Measurements from ENCODE around the gene PHF2.

The PHF2 gene

GRCh38 chr9:93576258-93577077 lies at the start of gene PHF2:
TSS of gene PHF2 (plus strand) at chr9:93576584. CDS start at chr9:93576774, 190 bp downstream.
- DNase-seq = peak; percentile 11 to 23

- DNase-seq = no peak
Observed at GRCh38 chr9:93531374-93531773, 45.0 kb upstream of the PHF2 start.

GRCh38 chr9:93532141-93532540 lies 44.2 kb upstream of the PHF2 start:
- no peak for DNase-seq

GRCh38 chr9:93533863-93534262 lies 42.5 kb upstream of the PHF2 start:
- no peak for DNase-seq

GRCh38 chr9:93536167-93536566 lies 40.2 kb upstream of the PHF2 start:
- DNase-seq = no peak

- no peak for DNase-seq
Observed at GRCh38 chr9:93536874-93537273, 39.5 kb upstream of the PHF2 start.

- DNase-seq = no peak
Observed at GRCh38 chr9:93540305-93540704, 36.1 kb upstream of the PHF2 start.

GRCh38 chr9:93541005-93541404 lies 35.4 kb upstream of the PHF2 start:
- no peak for DNase-seq

- no peak for DNase-seq
Observed at GRCh38 chr9:93541581-93542349, 34.6 kb upstream of the PHF2 start.

GRCh38 chr9:93543117-93543516 lies 33.3 kb upstream of the PHF2 start:
- no peak for DNase-seq

- no peak for DNase-seq
Observed at GRCh38 chr9:93546356-93546755, 30.0 kb upstream of the PHF2 start.

- no peak for DNase-seq
Observed at GRCh38 chr9:93549611-93550010, 26.8 kb upstream of the PHF2 start.

GRCh38 chr9:93552923-93553322 lies 23.5 kb upstream of the PHF2 start:
- no peak for DNase-seq

GRCh38 chr9:93555370-93555769 lies 21.0 kb upstream of the PHF2 start:
- no peak for DNase-seq

- DNase-seq = no peak
Observed at GRCh38 chr9:93557366-93558137, 18.8 kb upstream of the PHF2 start.

GRCh38 chr9:93558503-93558902 lies 17.9 kb upstream of the PHF2 start:
- DNase-seq = no peak

GRCh38 chr9:93560991-93561390 lies 15.4 kb upstream of the PHF2 start:
- no peak for DNase-seq

GRCh38 chr9:93562157-93562556 lies 14.2 kb upstream of the PHF2 start:
- no peak for DNase-seq

GRCh38 chr9:93565089-93565488 lies 11.3 kb upstream of the PHF2 start:
- DNase-seq = no peak

- peak; percentile 99 for DNase-seq
Observed at GRCh38 chr9:93566408-93567270, 9.7 kb upstream of the PHF2 start.

GRCh38 chr9:93567271-93567959 lies 9.0 kb upstream of the PHF2 start:
- DNase-seq = peak in 1 of 2 experiments; percentile 17

- no peak for DNase-seq
Observed at GRCh38 chr9:93568169-93568568, 8.2 kb upstream of the PHF2 start.
